Lung microvascular endothelial cell (primary cell): ENCODE results near the gene SPDYE3. TPM values are rescaled to one million over a fixed set of nuclear protein-coding genes. Genes with fewer than 3 reads are reported as not detected.
"Not testable (repeated sequence)": the region's sequence is repeated elsewhere in the genome, so short reads cannot be mapped to it uniquely, and the experiment has no call there.

Experiments
- DNase-seq, 2 donors: peaks; one replicate each; pipeline versions ENCODE4 v3.0.0 to v3.0.0-alpha.2; 2010; ENCODE audit warnings: low read depth in 2 of 2
- total RNA-seq: library from RNA; depleted of rRNA; stranded (reverse); fragments of >200 nt; gene quantifications from 2 replicates; pipeline ENCODE4 v1.2.1, GENCODE V29; 2014

SPDYE3 gene
- total RNA-seq, 1 donor from 2014 or later = not detected

GRCh38 chr7:100287191-100287969 is 20.1 kb upstream of the SPDYE3 start:
- not testable (repeated sequence) for DNase-seq

GRCh38 chr7:100288258-100288657 is 19.2 kb upstream of the SPDYE3 start:
- DNase-seq = not testable (repeated sequence)

- DNase-seq = not testable (repeated sequence)
These were observed 15.3 kb upstream of the SPDYE3 start for GRCh38 chr7:100292162-100292561.

DNA sequence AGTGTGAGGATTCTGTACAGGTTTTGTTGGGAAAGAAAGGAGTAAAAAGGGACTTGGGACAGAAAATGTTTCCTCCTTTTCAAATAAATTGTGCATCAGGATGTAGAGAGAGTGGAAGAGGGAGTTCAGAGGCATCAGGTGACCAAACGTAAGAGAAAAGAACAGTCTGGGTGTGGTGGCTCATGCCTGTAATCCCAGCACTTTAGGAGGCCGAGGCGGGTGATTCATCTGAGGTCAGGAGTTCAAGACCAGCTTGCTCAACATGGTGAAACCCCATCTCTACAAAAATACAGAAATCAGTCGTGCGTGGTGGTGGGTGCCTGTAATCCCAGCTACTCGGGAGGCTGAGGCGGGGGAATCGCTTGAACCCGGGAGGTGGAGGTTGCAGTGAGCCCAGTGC is 12.2 kb upstream of the SPDYE3 start:
- DNase-seq = peak; percentile 26 to 42

DNA sequence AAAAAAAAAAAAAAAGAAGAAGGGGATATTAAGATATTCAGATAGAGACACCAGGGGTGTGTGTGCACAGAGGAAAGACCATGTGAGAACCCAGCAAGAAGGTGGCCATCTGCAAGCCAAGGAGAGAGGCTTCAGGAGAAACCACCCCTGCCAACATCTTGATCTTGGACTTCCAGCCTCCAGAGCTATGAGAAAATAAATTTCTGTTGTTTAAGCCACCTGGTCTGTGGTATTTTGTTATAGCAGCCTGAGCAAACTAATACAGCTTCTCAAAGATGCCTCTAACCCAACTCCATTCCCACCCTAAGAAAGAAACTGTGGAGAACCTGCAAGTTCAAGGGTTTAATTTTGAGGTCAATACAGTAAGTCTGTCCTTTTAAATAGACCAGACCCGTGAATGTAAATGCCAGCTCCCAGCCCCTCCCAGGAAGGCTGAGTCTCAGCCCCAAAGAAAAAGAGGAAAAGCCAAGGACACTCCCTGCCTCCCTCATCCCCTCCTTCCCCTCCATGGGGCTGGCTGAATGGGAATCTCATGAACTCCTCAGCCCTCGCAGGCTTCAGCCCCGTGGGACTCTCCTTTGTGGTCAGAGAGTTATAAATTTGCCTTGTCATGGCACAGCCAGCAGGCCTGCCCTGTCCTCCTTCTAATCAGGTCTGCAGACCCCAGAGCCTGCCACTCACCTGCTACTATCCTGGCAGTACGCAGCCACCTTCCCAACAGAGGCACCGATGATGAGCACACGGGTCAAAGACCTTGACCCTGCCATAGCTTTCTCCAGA is 9.5 kb upstream of the SPDYE3 start:
- not testable (repeated sequence) for DNase-seq

DNA sequence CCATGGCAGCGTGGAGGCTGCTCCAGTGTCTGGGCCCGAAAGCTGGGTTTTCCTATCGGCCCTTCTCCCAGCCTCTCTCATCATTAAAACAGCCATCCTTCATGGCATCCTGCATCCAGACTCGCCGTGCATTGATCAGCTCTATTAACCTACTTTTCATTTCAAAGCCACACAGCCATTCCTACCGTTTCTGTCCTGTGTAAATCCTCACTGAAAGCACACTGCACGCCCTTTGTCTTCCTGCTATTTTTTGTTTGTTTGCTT is 8.9 kb upstream of the SPDYE3 start:
- DNase-seq = not testable (repeated sequence)

DNA sequence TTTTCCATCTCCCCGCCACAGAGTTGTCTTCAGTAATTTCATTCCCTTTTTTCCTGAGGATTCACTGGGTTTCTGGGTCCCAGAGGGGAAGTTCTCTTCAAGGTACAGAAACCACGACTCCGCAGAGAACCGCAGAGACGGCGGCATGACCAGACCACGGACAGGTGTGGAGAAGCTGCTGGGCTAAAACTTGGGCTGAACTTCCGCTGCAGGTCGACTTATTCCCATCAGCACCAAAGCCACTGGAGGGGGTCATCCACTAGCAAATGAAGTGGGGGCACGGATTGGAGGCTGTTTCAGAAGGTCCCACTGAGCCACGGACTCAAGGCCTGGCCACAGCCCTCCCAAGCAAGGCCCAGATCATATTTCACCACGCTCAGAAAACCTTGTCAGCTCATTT is 3.0 kb upstream of the SPDYE3 start:
- not testable (repeated sequence) for DNase-seq

DNA sequence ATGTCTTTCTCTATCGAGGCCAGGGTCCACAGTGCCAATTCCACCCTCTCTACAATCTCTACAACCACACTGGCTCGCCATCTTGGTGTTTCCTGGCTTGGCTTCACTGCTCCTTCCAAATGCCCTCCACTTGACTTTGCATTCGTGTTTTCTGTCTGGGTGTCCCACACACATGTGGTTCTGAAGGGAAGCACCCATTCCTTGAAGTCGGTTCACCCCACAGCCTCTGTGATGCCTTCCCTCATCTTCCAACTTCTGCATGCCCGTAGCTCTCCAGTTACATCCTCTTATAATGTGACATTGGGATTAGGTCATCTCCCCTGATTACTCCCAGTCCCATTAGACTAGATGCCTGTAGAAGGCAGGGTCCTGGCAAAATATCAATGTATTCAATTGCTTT is 10.8 kb downstream of the SPDYE3 start:
- not testable (repeated sequence) for DNase-seq

GRCh38 chr7:100321648-100322047 is 14.1 kb downstream of the SPDYE3 start:
- DNase-seq = not testable (repeated sequence)

DNA sequence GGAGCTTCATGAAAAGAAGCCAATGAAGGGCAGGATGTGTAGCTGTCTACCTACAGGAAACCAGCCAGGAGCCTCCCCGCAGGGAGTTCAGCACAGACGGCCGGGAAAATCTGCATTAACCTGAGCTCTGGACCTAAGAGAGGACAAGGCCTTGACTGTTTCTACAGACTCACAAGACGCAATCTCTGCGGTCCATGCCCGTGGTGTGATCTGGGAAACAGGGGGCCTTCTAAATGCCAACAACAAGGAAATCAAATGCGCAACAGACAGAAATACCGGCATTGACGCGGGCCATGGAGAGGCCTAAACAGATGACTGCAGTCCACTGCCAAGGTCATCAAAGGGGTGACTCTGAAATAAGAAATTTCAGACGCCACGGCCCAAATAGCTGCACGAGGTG is 16.7 kb downstream of the SPDYE3 start:
- DNase-seq = not testable (repeated sequence)

GRCh38 chr7:100325671-100326070 is 18.2 kb downstream of the SPDYE3 start:
- DNase-seq = peak; percentile 57 to 69

DNA sequence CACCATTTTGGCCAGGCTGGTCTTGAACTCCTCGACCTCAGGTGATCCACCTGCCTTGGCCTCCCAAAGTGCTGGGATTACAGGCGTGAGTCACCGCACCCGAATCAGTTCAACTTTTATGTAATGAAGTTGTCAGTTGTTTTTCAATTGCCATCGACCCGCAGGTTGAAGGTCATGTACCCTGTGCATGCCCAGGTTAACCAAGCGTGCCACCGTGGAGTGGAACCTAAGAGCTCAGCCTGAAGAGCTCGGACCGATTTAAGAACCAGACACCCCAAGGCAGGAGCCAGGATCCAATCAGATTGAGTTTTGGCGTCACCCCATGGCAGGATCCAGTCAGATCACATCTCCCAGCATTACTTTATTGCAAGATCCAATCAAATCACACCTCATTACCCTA is 19.4 kb downstream of the SPDYE3 start:
- DNase-seq = not testable (repeated sequence)

DNA sequence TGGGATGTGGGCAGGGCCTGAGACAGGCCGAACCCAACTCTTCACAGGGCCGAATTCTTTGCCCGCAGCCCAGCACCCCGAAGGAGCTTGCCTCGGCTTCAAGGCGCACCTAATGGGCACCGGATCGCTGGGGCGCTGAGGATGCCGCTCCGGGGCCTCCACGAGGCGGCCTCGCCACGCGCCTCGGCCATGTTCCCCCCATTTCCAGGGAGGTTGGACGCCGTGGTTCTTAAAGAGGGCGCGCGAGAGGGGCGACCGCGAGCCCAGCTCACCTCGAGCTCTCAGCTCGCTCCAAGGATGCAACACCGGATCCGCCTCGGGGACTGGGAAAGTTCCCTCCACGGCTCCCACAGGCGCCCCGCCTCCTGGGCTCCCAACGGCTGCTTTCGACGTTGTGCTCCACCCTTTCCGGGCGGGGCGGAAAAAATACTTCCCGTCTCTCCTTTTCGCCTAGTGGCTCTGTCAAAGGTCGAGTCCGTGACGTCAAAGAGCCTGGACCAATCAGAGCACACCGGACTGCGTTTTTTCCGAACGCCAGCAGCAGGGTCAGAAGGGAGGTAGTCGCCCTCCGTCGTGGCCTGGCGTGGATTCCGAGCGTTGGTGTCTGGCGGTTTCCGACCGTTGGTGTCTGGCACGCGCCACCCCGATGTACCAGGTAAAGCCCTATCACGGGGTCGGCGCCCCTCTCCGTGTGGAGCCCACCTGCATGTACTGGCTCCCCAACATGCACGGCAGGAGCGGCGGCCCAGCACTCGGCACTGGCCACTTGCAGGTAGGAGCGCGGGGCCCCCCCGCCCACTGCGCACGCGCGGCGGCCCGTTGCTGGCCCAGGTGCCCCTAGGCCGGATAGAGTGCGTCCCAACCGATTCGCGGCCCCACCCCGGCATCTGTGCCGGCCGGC is 28.3 kb downstream of the SPDYE3 start:
- DNase-seq = peak; percentile 94 to 96

- DNase-seq = peak; percentile 81 to 82
These were observed 30.7 kb downstream of the SPDYE3 start for GRCh38 chr7:100338083-100338696.

- DNase-seq = not testable (repeated sequence)
These were observed 33.8 kb downstream of the SPDYE3 start for GRCh38 chr7:100341286-100341685.

DNA sequence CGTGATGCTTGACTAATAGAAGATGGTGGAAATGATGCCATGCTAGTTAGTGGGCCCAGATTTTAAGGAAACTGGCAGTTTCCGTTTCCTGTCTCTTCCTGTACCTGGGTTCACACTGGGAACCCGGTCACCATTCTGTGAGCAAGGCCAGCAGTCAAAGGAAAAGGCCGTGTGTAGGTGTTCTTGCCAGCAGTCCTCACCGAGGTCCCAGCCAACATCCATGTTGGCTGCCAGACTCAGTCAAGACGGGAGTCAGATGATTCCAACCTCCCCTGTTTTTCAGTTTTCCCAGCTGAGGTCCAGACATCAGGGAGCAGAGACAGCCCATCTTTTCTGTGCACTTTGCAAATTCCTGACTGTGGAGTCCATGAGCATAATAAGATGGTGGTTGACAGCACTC is 35.3 kb downstream of the SPDYE3 start:
- no peak for DNase-seq

DNA sequence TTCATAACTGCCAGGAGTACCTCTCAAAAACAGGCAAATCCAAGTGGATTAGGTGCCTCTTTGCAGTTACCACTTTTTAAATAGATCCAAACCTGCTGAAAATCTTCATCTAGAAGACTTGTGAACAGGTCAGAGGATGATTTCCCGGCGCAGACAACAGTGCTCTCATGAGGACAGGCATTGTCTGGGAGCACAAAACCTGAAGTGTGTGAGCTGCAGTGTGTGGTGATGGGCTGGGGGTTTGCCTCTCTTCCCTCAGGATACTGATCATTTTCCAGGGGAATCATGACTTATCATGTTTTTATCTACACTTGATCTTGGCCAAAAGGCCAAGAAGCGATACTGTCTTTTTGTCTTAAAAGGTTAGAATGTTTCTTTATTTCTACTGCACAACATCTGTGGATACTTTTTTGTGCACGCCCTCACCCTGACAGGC is 36.6 kb downstream of the SPDYE3 start:
- DNase-seq = peak in 1 of 2 donors; percentile 0

DNA sequence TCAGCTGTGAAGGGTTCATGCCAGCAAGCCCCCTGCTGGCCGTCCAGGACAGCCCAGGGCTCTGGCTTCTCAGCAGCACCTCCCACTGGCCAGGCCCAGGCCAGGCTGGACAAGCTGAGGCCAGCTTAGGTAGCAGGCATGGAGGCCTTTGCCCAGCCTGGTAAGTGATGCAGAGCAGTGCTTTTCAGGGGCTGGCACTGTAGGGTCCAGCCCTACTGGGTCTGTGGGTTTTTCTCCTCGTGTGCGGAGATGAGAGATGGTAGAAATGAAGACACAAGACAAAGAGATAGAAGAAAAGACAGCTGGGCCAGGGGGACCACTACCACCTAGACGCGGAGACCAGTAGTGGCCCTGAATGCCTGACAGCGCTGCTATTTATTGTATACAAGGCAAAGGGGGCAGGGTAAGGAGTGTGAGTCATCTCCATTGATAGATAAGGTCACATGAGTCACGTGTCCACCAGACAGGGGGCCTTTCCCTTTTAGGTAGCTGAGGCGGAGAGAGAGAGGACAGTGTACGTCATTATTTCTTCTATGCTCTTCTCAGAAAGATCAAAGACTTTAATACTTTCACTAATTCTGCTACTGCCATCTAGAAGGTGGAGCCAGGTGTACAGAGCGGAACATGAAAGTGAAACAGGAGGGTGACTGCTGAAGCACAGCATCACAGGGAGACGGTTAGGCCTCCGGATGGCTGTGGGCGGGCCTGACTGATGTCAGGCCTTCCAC is 37.2 kb downstream of the SPDYE3 start:
- DNase-seq = peak; percentile 73 to 83

DNA sequence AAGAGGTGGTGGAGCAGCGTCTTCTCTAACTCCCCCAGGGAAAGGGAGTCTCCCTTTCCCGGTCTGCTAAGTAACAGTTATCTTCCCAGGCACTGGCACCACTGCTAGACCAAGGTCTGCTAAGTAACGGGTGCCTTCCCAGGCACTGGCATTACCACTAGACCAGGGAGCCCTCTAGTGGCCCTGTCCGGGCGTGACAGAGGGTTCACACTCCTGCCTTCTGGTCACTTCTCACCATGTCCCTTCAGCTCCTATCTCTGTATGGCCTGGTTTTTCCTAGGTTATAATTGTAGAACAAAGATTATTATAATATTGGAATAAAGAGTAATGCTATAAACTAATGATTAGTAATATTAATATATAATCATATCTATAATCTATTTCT is 37.8 kb downstream of the SPDYE3 start:
- peak; percentile 61 to 74 for DNase-seq

- DNase-seq = no peak
These were observed 39.4 kb downstream of the SPDYE3 start for GRCh38 chr7:100346921-100347320.

- no peak for DNase-seq
These were observed 41.3 kb downstream of the SPDYE3 start for GRCh38 chr7:100348805-100349204.
